ENCODE measurements around the gene TDRD1.

DNA sequence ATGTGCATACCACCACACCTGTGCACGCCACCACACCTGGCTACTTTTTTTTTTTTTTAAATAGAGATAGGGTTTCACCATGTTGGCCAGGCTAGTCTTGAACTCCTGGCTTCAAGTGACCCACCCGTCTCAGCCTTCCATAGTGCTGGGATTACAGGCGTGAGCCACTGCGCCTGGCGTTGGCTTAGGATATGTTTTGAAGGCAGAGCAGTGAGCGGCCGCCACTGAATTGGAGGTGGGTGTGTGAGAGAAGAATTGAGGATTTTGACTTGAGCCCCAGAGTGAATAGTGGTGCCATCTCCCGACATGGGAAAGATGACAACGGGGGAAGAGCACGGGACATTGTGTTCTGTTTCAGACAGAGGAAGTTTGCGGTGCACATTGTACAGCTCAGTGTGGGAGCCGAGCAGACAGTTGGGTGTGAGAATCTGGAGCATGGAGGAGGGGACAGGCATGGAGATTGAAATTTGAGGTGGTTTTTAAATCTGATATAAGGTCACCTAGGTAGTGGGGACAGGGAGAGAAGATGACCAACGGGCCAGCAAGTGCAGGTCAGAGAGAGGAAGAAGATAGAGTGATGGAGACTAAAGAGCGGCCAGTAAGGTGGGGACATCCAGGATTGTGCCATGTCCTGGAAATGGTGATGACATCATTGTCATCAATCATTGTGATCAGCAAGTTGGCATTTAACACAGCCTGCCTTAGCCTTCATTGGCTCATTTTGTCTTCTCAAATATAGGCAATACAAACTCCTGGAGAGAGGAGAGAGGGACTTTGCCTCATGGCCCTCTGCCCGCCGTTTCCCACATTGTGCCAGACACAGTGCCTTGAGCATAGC lies 95.7 kb downstream of the TDRD1 start:
- TF ChIP-seq, protein P1, sequence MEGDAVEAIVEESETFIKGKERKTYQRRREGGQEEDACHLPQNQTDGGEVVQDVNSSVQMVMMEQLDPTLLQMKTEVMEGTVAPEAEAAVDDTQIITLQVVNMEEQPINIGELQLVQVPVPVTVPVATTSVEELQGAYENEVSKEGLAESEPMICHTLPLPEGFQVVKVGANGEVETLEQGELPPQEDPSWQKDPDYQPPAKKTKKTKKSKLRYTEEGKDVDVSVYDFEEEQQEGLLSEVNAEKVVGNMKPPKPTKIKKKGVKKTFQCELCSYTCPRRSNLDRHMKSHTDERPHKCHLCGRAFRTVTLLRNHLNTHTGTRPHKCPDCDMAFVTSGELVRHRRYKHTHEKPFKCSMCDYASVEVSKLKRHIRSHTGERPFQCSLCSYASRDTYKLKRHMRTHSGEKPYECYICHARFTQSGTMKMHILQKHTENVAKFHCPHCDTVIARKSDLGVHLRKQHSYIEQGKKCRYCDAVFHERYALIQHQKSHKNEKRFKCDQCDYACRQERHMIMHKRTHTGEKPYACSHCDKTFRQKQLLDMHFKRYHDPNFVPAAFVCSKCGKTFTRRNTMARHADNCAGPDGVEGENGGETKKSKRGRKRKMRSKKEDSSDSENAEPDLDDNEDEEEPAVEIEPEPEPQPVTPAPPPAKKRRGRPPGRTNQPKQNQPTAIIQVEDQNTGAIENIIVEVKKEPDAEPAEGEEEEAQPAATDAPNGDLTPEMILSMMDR (conservative IDR thresholded peaks at IDR 0.05; ENCODE audit: low read depth, low read length): no peak
- no peak for TF ChIP-seq EZH2 (IDR thresholded peaks at IDR 0.05; ENCODE audit: borderline replicate concordance, low read depth, low read length, poor library complexity, severe bottlenecking)
